Tibial nerve (tissue), 4 donors: Measurements from ENCODE around the gene SLC5A5.

ENCODE experiments used
- CTCF ChIP-seq, 5 experiments: fragments of 200-600 bp in 3 of 5; fragments of 450-650 bp in 2 of 5; sonication (generic) in 3 of 5; IDR thresholded peaks; one replicate each; pipeline ENCODE4 v1.5.1; 2016 to 2019; ENCODE audit warnings: antibody characterized with exemption in 5 of 5, mild to moderate bottlenecking in 3 of 5, moderate library complexity in 2 of 5
- EP300 ChIP-seq, 2 donors: sonication (generic); formaldehyde crosslinking; IDR thresholded peaks; one replicate each; pipeline ENCODE4 v1.6.1; 2017; ENCODE audit warnings: antibody characterized with exemption in 2 of 2, mild to moderate bottlenecking in 1 of 2
- POLR2A ChIP-seq, 2 donors: fragments of 450-650 bp; IDR thresholded peaks; one replicate each; pipeline ENCODE4 v1.6.1; 2017; ENCODE audit warnings: antibody characterized with exemption in 2 of 2, mild to moderate bottlenecking in 2 of 2, moderate library complexity in 2 of 2

GRCh38 chr19:17883627-17884410 lies 12.1 kb downstream of the SLC5A5 start:
- TF ChIP-seq CTCF (IDR thresholded peaks at IDR 0.05) (no peak), POLR2A (IDR thresholded peaks at IDR 0.05) (no peak), EP300 (IDR thresholded peaks at IDR 0.05) (no peak)
